H1 (cell line): ENCODE data around the gene DSC3. TPM values are rescaled to one million over a fixed set of nuclear protein-coding genes. Genes with fewer than 3 reads are reported as not detected.
"Not testable (repeated sequence)": the region's sequence is repeated elsewhere in the genome, so short reads cannot be mapped to it uniquely, and the experiment has no call there.

ENCODE experiments used
- CTCF ChIA-PET: fragments of 300-600 bp; sonication (Branson Sonifier 250); formaldehyde crosslinking; loops from one replicate; lab custom pipeline; 2021; ENCODE audit not compliant: partially characterized antibody; lab: Charles Lee
- POLR2A ChIA-PET: fragments of 300-600 bp; sonication (Branson Sonifier 250); formaldehyde crosslinking; loops from one replicate; lab custom pipeline; 2021; ENCODE audit warnings: inconsistent platforms; ENCODE audit not compliant: partially characterized antibody; lab: Charles Lee
- DNase-seq, 2 experiments: peaks; one replicate each; pipeline versions ENCODE4 v3.0.0 to v3.0.0-alpha.2; 2010 to 2022; ENCODE audit warnings: low spot score in 2 of 2, low read depth in 1 of 2, mixed read lengths in 1 of 2
- FAIRE-seq: peaks from 2 replicates; lab custom pipeline; 2011; peaks lifted over from hg19 to GRCh38; lab: Jason Lieb, UNC
- H2AFZ ChIP-seq: 2 replicates; pipeline ENCODE4 v1.8.1; 2012; ENCODE audit warnings: low read length, inconsistent platforms
- H2AK5ac ChIP-seq: 2 replicates; pipeline ENCODE4 v1.6.1; 2013; ENCODE audit warnings: low read depth, low read length
- H2BK120ac ChIP-seq: replicated peaks from 2 replicates; pipeline ENCODE3; 2013; ENCODE audit warnings: low read depth, low read length, inconsistent platforms
- H2BK12ac ChIP-seq: 2 replicates; pipeline ENCODE4 v1.6.1; 2013; ENCODE audit warnings: low read depth, low read length
- H2BK15ac ChIP-seq: 2 replicates; pipeline ENCODE4 v1.6.1; 2013; ENCODE audit warnings: low read length
- H2BK20ac ChIP-seq: 2 replicates; pipeline ENCODE4 v1.6.1; 2013; ENCODE audit warnings: low read length
- H2BK5ac ChIP-seq: 2 replicates; pipeline ENCODE4 v1.6.1; 2013; ENCODE audit warnings: low read depth, low read length
- H3K14ac ChIP-seq: 2 replicates; pipeline ENCODE4 v1.6.1; 2013; ENCODE audit warnings: inconsistent platforms; ENCODE audit not compliant: insufficient read length
- H3K18ac ChIP-seq: 2 replicates; pipeline ENCODE4 v1.6.1; 2013; ENCODE audit warnings: low read length; ENCODE audit errors: extremely low read depth
- H3K23ac ChIP-seq: 2 replicates; pipeline ENCODE4 v1.6.1; 2013; ENCODE audit warnings: inconsistent platforms; ENCODE audit not compliant: insufficient read length
- H3K23me2 ChIP-seq: 2 replicates; pipeline ENCODE4 v1.6.1; 2013; ENCODE audit warnings: low read depth, low read length
- H3K27ac ChIP-seq: 2 replicates; pipeline ENCODE4 v1.6.1; 2011; ENCODE audit warnings: low read depth, low read length, inconsistent platforms
- H3K27me3 ChIP-seq, 4 experiments: replicated peaks in 1 of 4; 1 replicate in 1 of 4; 2 replicates in 3 of 4; pipeline versions ENCODE4 v1.6.1 to v1.8.1; 2011 to 2013; ENCODE audit warnings: low read length in 3 of 4, mild to moderate bottlenecking in 3 of 4, inconsistent platforms in 2 of 4, mixed read lengths in 2 of 4, moderate library complexity in 1 of 4; ENCODE audit not compliant: control insufficient read depth in 3 of 4, insufficient read depth in 3 of 4; ENCODE audit errors: extremely low read depth in 1 of 4
- H3K36me3 ChIP-seq, 4 experiments: 2 replicates each; pipeline versions ENCODE4 v1.6.1 to v1.8.1; 2011 to 2013; ENCODE audit warnings: mild to moderate bottlenecking in 4 of 4, low read length in 3 of 4, moderate library complexity in 2 of 4, control low read depth in 1 of 4, inconsistent platforms in 1 of 4; ENCODE audit not compliant: insufficient read depth in 4 of 4, control insufficient read depth in 2 of 4
- H3K4ac ChIP-seq: replicated peaks from 2 replicates; pipeline ENCODE3; 2013; ENCODE audit warnings: low read length, low read depth, mixed read lengths, inconsistent platforms; ENCODE audit not compliant: insufficient read length
- H3K4me1 ChIP-seq, 4 experiments: replicated peaks in 1 of 4; 1 replicate in 1 of 4; 2 replicates in 3 of 4; pipeline versions ENCODE4 v1.6.1 to v1.8.1; 2011 to 2013; ENCODE audit warnings: low read length in 3 of 4, inconsistent platforms in 2 of 4, mixed read lengths in 1 of 4; ENCODE audit not compliant: insufficient read depth in 4 of 4, control insufficient read depth in 3 of 4
- H3K4me2 ChIP-seq, 2 experiments: 2 replicates each; pipeline versions ENCODE4 v1.6.1 to v1.8.1; 2011 to 2013; ENCODE audit warnings: low read depth in 2 of 2, low read length in 2 of 2, control low read depth in 1 of 2, inconsistent platforms in 1 of 2, mild to moderate bottlenecking in 1 of 2; ENCODE audit not compliant: insufficient read depth in 1 of 2
- H3K4me3 ChIP-seq, 4 experiments: fragments of 200-600, 300-600 bp in 1 of 4; sonication (generic), shearing (Covaris generic), sonication (Bioruptor Twin) in 1 of 4; 2 replicates each; pipeline versions ENCODE4 v1.5.1 to v1.8.1; 2011 to 2016; ENCODE audit warnings: low read length in 4 of 4, low read depth in 3 of 4, control low read depth in 2 of 4, inconsistent platforms in 2 of 4, mild to moderate bottlenecking in 2 of 4, mixed read lengths in 1 of 4, moderate library complexity in 1 of 4; ENCODE audit not compliant: insufficient read depth in 2 of 4; ENCODE audit errors: extremely low read depth in 1 of 4
- H3K56ac ChIP-seq: replicated peaks from 2 replicates; pipeline ENCODE3; 2013; ENCODE audit warnings: low read depth, mild to moderate bottlenecking, mixed read lengths, low read length, inconsistent platforms; ENCODE audit not compliant: insufficient read length
- H3K79me1 ChIP-seq: 2 replicates; pipeline ENCODE4 v1.6.1; 2013; ENCODE audit warnings: low read depth, low read length, control low read depth
- H3K79me2 ChIP-seq, 2 experiments: 2 replicates each; pipeline versions ENCODE4 v1.6.1 to v1.8.1; 2012 to 2013; ENCODE audit warnings: low read length in 2 of 2, mild to moderate bottlenecking in 2 of 2, inconsistent platforms in 1 of 2; ENCODE audit not compliant: insufficient read depth in 2 of 2, control insufficient read depth in 1 of 2
- H3K9ac ChIP-seq, 4 experiments: replicated peaks in 1 of 4; 1 replicate in 1 of 4; 2 replicates in 3 of 4; pipeline versions ENCODE4 v1.6.1 to v1.8.1; 2011 to 2013; ENCODE audit warnings: low read depth in 3 of 4, low read length in 3 of 4, control low read depth in 2 of 4, mild to moderate bottlenecking in 2 of 4, moderate library complexity in 2 of 4, inconsistent platforms in 1 of 4; ENCODE audit errors: extremely low read depth in 1 of 4
- H3K9me3 ChIP-seq, 2 experiments: 2 replicates each; pipeline versions ENCODE4 v1.6.1 to v1.8.1; 2012 to 2013; ENCODE audit warnings: mild to moderate bottlenecking in 2 of 2, moderate library complexity in 2 of 2, control low read depth in 1 of 2, inconsistent platforms in 1 of 2, low read depth in 1 of 2, low read length in 1 of 2, mixed read lengths in 1 of 2; ENCODE audit not compliant: insufficient read depth in 2 of 2
- H4K20me1 ChIP-seq, 2 experiments: replicated peaks in 1 of 2; 2 replicates each; pipeline versions ENCODE3 to v1.8.1; 2011 to 2013; ENCODE audit warnings: inconsistent platforms in 2 of 2, low read length in 2 of 2, mild to moderate bottlenecking in 1 of 2; ENCODE audit not compliant: insufficient read depth in 2 of 2, control insufficient read depth in 1 of 2
- H4K5ac ChIP-seq: 2 replicates; pipeline ENCODE4 v1.6.1; 2013; ENCODE audit warnings: low read length, low read depth, mixed read lengths, inconsistent platforms; ENCODE audit not compliant: insufficient read length
- H4K8ac ChIP-seq: 2 replicates; pipeline ENCODE4 v1.8.0; 2013; ENCODE audit warnings: mild to moderate bottlenecking, moderate library complexity, low read length, inconsistent platforms; ENCODE audit not compliant: insufficient read depth; ENCODE audit errors: extremely low read depth
- H4K91ac ChIP-seq: replicated peaks from 2 replicates; pipeline ENCODE3; 2013; ENCODE audit warnings: low read length, mixed read lengths, inconsistent platforms; ENCODE audit not compliant: insufficient read length
- WGBS, 2 experiments: shearing (Covaris generic) in 1 of 2; methylation state at CpG; one replicate each; pipeline versions ENCODE4 v1.1.6 to v1.1.7; 2013 to 2015; ENCODE audit warnings: low lambda C conversion rate in 2 of 2, mixed read lengths in 2 of 2, inconsistent platforms in 1 of 2, low coverage in 1 of 2, missing lambda C conversion rate in 1 of 2; ENCODE audit not compliant: insufficient replicate concordance in 2 of 2, insufficient coverage in 1 of 2, insufficient read length in 1 of 2; ENCODE audit errors: extremely low coverage in 1 of 2, missing lambda C conversion rate in 1 of 2; 5-methylcytosine and 5-hydroxymethylcytosine counted together
- polyA plus RNA-seq, 7 experiments: library from polyadenylated mRNA; depleted of rRNA in 3 of 7; stranded (reverse) in 5 of 7; unstranded in 2 of 7; fragments of >200 nt in 5 of 7; fragments of 200-250 nt in 2 of 7; gene quantifications; 1 replicate in 5 of 7; 2 replicates in 1 of 7; 4 replicates in 1 of 7; pipeline versions ENCODE4 v1.2.1 to v1.2.3, GENCODE V29; 2011 to 2013; ENCODE audit warnings: missing spikeins in 2 of 7, mixed read lengths in 2 of 7
- total RNA-seq: library from RNA; stranded (reverse); fragmentation: NEBNext Ultra II Directional; extraction: Animal tissue kit (Norgen Biotek cat#: 25700); gene quantifications from 2 replicates; pipeline ENCODE4 v1.2.1, GENCODE V29; 2021

The DSC3 gene
- total and polyA plus RNA-seq, 2 of the 8 experiments (the other 6 are each of a cell fraction or from before 2014, with no cell fraction given) = 0.70 to 3.7 TPM

GRCh38 chr18:31037686-31038085 is 4.9 kb downstream of the DSC3 start:
- H4K91ac ChIP-seq, DNase-seq, H3K36me3 ChIP-seq, H3K4ac ChIP-seq, POLR2A ChIA-PET, H3K9me3 ChIP-seq, H3K79me2 ChIP-seq, H3K4me3 ChIP-seq, H2BK120ac ChIP-seq, H2BK5ac ChIP-seq, H2AK5ac ChIP-seq, H2BK15ac ChIP-seq, H4K20me1 ChIP-seq, H4K5ac ChIP-seq, H2AFZ ChIP-seq, H3K23ac ChIP-seq, H2BK20ac ChIP-seq, H3K79me1 ChIP-seq, H3K18ac ChIP-seq, H3K56ac ChIP-seq, FAIRE-seq, H3K4me1 ChIP-seq, H3K14ac ChIP-seq, H3K4me2 ChIP-seq, H3K9ac ChIP-seq, H4K8ac ChIP-seq, H2BK12ac ChIP-seq, H3K27ac ChIP-seq: not testable (repeated sequence)
- H3K27me3 ChIP-seq = peaks cover 14 to 37% (median 27%) of the 10 kb centered on the region in 4 experiments
- CTCF ChIA-PET = interaction anchor here (0.6 kb wide), 1 partner anchor 678 kb away, joined by 3 read pairs; no protein-coding TSS in a partner anchor
- WGBS, 2 experiments = 96% methylated on average over 5 of the region's 5 CpGs; no CpG with 5 or more reads in 1 of the 2 experiments
- H3K23me2 ChIP-seq = peaks cover 19% of the 10 kb centered on the region
